Fibroblast of the conjunctiva (primary cell): ENCODE measurements around the gene SPRED2.

Experiments used
- DNase-seq: peaks from one replicate; pipeline ENCODE4 v3.0.0-alpha.2; 2010; ENCODE audit warnings: low read depth

The SPRED2 gene

DNA sequence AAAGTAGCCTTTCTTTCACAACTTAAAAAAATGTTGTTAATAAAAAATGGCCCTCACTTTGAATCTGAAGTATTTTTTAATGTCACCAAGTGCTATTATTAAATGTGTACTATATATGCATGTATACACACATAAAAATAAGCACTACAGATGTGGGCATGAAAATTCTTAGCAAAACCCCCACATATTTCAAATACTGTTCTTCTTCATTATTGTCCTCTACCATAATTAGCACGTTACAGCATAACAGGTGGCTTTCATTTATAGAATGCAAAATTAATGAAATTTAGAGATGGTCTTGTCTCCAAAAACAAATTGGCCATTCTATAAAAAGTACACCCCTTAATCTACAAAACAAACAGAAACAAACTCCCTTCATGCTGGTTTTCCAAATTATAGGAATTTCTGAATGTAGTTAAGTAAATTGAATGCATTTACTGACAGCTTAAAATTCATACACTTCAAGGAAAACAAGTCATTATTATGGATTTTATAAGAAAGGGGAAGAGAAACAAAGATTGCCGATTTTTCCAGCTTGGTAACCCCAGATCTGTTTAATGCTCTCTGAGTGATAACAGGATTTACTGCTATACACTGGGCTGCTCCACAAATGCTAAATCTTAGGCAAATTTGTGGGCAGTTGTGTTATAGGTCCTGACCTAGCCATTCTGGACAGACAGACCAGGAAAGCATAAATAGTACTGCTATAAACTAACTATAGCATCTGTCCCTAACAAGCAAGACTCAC lies 67.2 kb downstream of the SPRED2 start:
- no peak for DNase-seq

DNA sequence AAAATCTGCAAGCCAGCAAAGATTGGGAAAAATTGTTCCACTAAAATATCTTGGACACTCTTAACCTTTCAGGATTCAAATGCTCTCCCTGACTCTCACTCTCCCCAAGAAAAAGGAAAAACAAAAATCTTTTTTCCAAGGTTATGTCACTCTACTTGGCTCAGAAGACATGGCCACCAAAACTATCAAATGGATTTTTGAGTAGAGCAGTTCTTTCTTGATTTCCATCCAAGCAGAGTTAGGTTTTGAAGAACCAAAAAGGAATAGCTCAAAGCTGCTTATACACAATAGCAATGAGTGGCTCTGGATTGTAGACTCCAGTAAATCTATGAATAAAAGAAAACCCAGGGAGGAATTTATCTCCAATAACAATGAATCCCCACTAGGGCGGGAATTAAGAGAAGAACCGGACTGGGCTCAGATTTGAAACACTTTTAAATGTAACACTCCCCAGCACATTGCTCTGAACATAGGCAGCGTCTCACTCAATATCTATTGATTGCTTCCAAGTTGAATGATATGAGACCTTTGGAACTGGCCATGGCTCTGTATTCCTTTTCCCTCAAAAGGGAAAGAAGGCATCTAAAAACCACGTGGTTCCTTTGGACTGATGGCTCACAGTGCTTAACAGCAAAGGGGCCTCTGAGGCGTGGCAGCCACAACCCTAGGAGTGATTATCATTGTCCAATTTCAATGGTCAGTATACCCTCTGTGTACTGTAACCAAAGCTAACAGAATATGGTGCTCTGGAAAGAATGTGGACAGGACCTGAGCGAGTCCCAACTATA lies 68.3 kb downstream of the SPRED2 start:
- DNase-seq: no peak

DNA sequence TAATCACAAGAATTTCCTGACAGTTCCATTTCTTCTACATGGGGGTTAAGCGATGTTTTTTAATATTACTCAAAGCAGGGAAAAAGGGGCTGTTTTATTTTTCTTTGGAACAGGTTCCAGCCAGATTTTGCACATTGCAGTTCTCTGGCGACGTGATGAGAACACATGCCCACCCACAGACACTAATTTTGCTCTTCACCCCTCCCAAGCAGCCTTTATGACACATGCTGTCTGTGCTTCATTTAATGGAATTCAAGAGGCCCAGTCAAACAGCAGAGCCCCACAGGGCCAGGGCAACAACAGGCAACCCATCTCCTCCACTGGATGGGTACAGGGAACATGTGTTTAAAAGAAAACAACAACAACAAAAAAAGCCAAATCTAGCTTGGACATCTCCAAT lies 70.8 kb downstream of the SPRED2 start:
- no peak for DNase-seq

DNA sequence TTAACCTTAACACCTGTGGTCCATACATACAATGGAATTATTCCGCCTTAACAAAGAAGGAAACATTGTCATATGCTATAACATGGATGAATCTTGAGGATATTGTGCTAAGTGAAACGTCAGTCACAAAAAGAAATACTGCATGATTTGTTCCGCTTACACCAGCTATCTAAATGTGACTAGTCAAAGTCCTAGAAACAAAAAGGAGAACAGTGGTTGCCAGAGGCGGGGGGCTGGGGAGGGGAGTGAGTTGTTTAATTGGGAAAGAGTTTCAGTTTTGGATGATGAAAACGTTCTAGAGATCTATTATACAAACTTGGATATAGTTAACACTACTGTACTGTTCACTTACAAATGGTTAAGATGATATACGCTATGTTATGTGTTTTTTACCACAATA lies 72.0 kb downstream of the SPRED2 start:
- DNase-seq: no peak

DNA sequence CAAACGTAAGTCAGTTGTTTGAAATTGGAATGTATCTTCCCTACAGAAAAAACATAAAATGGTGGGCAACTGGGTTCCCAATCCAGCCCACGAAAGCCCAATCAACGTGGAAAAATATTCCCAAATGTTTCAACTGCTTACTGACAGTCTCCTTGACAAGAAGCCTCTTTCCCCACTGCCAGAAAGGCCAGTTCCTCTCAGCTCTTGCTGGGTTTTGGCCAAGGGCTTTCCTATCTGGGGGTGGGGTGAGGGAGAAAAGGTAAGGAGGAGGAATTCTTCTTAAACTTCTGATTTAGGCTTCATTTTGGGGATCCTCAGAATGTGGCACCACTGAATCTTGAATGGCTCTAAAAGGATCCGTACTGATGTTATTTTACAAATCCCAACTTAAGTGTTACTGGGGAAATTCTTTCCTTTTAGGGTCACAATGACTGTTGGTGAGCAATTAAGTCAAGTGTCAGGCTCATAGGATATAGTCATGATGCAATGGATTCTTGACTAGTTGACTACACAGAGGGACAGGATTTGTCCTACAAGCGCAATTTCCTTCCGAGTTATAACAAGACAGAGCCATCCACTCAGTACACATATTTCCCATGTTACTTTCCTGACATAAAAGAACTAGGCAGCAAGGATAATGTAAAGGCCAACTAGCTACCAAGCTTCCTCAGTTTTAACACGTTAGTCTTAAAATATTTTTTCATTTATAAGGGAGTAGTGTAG lies 73.6 kb downstream of the SPRED2 start:
- DNase-seq: no peak

DNA sequence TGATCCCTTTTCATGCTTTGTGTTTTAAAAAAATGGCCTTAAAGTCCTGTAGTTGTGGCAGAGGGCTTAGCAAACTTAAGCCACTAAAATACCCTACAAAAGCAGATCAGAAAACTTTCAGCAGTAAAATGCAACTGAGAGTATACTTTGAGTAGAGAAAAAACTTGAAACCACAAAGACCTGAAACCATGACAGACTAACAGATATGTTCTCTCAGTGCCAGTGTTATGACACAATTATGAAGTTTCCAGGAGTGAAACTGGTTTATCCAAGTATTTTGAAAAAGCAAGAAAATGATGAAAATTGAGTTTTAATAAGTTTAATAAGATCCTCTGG lies 74.5 kb downstream of the SPRED2 start:
- no peak for DNase-seq

DNA sequence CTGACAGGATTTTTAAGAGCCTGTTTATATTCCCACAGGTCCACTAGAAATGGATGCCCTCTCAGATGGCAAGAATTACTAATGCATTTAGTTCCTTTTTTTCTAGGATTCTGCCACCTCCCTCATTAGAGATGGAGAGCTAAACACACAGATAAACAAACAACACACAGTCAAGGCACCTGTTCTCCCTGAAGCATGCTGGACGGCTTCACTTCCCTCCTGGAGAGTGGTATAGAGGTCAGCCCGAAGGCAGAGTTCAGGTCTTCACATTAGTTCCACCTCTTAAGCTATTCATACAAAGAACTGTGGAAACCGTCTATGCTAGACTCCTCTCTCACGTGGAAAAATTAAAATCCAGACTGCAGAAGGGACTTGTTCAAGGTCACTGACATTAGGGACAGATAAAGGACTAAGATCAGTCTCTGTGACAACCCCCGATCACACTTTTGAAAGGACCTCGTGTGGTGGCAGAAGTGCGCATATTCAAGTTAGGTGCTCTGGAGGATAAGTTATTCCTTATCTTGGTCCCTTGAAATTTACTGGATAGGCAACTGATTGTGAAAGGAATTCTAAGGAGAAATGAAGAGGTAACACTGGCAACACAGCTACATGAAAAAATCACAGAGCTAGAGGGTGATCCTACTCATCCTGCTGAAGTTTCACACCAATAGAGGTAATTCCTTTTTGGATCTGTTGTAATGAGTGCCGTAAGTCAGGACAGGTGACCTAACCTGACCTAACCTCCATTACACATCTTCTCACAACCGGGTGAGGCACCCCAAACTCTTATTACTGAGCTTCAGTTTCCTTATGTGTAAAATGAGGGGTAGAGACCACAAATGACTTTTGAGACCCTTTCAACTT lies 75.1 kb downstream of the SPRED2 start:
- DNase-seq: no peak

DNA sequence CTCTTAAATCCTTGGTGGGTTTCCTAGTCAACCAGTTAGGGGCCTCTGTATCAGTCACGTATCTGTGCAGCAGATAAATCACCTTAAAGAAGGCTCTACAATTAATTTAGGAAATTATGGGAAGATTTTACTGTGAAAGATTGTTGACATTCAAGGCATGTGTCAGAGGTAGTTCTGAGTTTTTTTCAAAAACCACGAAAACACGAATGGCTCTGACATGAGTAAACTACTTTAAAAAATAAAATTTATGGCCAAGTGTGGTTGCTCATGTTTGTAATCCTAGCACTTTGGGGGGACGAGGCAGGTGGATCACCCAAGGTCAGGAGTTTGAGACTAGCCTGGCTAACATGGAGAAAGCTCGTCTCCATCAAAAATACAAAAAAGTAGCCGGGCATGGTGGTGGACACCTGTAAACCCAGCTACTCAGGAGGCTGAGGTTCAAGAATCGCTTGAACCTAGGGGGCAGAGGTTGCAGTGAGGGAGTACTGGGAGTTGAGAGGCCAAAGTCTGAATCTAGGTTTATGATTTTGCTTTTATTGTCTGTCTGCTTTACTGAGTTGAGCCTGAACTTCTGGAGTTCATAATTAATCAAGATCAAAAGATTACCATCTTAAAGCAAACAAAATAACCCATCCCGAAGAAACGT lies 77.1 kb downstream of the SPRED2 start:
- DNase-seq: no peak

DNA sequence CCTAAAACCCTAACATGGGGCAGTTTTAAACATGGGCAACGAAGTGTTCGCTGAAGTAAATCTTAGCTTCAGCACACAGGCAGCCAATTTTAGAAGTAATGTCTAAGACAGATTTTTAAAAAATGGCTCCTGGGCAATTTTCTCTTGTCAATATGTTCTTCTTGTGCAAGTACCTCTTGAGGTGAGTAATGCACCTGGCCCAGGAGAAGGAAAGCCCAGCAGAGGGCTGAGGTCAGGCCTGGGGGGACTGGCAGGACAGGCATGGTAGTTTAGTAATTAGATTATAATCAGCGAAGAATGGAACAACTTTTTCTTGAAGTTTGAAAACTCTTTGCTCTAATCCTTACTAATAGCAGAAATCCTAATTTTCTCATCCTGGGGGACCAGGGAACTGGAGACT lies 77.6 kb downstream of the SPRED2 start:
- no peak for DNase-seq

DNA sequence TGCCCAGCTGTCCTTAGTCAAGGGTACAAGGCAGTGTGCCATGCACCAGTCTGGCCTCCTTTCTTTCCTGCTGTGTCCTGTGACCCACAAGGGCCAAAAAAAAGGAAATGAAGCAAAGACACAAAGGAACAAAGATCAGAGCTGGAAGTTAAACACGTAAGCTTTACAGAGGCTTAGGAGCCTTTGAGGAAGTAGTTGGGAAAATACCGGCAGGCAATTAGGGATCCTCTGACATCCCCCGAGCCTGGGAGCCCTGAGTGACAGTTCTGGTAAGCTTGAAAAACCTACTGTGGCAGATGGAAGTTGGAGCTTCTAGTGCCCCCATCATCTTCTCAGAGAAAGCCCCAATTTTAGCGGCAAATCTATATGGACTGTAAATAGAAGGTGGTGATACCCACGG lies 78.5 kb downstream of the SPRED2 start:
- DNase-seq: no peak

DNA sequence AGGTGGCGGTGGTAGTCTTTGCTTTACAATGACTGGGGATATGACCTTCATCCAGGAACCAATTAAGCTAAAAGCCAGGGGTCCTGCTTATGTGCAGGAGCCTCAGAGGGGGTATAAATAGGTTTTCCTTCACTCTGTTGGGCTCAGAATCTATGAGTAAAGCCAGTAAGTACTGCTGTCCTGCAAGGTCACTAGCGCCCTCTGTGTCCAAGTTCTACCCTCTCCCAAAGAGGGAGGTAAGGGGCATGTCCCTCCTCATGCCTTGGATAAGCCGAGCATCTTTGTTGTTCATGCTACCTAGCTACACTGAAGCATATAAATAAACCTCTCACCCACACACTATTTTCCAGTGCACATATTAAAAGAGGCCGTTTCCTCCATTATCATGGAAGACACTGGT lies 79.4 kb downstream of the SPRED2 start:
- no peak for DNase-seq

DNA sequence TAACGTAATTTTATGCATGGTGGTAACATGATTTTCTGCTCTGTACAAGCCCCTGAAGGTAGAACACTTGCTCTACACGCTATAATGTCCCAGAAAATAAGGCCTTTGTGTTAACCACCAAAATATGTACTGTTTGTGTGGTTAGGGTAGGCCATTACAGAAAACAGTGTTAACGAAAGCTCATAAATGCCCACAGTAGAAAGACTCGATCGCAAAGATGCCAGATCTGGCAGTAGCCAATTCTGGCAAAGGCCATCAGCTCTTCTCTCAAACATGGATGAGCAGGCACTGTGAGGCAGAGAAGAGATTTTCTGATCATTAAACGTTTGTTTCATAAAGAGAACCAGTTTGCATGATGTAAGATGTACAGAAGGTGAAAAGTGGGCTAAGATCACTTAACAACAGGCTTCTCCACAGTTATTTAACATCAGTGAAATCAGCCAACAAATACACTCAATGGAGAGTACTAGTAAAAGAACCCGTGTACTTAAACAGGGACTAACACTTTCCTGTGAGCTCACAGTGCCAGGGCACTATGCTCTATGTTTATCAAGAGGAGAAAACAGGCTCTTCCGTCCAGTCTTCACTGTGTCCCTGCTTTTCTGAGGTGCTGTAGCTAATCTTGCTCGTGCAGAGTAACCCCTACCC lies 80.3 kb downstream of the SPRED2 start:
- DNase-seq: no peak

DNA sequence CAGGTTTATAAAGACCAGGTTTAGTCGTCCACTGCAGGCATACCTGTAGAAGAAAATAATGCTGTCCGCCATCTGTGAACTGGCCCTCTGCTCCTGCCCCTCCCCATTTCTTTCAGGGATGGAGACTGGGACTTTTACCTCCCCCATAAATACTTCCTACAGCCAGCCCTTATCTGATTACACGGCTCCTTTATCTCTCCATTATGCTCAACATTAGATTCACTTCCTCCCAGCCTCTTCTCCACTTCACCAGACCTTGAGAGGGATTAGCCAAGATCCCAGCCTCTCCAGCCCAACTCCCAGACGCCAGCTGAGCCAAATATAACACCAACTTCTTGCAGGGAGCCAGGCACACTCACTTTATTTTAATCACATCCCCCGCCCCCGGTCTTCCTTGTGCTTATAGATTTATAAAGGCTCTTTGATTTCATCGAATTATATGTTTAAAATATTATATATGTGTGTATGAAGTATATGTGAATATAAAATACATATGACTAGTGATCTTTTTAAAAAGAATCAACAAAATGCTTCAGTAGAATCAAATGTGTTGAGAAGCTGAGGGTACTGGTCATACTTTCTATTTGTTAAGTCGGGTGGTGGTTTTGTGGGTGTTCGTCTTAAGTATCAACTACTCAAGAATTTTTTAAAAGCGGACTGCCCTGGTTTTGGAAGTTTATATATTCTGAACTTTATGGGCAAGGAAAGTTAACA lies 81.0 kb downstream of the SPRED2 start:
- DNase-seq: no peak

DNA sequence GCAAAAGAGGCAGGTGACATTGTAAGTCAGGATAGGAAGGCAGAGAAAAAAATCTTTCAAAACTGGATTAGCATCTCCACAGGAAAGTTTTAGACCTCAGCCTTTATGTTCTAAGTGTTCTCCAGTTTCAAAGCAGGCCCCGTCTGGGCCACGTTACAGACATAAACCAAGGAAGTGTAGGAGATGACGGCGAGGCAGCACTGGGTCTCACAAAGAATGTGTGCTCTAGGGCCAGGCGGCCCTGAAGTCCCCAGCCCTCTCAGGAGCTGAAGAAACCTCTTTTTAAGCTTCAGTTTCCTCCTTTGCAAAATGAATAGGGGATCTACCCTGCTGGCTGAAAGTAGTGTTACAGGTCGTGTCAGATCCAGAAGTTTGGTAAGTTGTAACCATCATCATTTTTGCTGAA lies 81.7 kb downstream of the SPRED2 start:
- DNase-seq: no peak

DNA sequence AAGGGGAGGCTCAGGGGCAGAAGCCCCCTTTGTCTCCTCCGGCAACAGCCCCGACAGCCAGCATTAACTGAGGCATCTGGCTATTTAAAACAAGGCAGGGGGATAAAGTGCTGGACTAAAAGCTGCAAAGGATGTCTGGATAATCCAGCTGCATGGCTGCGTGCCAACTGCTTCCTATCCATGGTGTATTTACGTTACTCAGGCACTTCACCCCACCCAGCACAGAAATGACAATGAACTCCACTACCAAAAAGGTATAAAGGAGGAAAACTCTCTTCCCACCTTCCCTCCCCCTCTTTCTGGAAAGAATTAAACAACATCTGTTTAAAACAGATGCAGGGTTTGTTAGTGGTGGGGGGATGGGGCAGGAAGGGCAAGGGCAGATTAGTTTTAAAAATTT lies 82.5 kb downstream of the SPRED2 start:
- DNase-seq: peak; percentile 59

DNA sequence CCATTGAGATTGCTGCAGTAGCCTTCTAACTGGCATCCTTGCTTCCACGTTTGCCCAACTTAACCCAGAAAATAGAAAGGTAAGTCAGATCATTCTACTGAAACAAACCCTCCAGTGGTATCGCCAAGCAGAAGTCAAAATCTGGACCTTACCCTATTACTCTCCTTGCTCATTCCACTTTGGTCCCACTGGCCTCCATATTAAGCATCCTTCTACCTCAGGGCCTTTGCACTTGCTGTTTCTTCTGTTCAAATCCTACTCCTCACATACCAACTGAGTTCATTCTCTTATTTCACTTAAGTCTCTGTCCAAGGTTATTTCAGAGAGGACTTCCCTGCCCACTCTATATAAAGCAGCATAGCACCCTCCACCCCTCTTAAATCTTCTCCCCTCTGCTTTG lies 84.5 kb downstream of the SPRED2 start:
- no peak for DNase-seq

DNA sequence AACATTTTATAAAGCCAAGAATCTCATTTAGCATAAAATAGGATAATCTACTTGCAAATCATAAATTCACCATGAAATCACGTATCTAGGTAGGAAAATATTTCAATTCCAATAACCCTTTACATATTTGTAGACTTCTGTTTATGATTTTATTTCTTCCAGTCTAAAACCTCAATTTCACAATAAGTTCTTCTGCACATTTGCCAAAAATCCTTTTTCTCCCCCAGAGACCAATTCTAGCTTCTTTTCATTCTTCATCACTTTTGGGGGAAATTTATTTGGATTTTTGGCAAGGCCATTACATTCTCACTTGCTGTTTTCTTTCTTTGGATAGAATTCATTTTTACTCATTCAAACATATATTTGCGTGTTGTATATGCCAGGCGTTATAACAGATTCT lies 86.8 kb downstream of the SPRED2 start:
- DNase-seq: peak; percentile 28

DNA sequence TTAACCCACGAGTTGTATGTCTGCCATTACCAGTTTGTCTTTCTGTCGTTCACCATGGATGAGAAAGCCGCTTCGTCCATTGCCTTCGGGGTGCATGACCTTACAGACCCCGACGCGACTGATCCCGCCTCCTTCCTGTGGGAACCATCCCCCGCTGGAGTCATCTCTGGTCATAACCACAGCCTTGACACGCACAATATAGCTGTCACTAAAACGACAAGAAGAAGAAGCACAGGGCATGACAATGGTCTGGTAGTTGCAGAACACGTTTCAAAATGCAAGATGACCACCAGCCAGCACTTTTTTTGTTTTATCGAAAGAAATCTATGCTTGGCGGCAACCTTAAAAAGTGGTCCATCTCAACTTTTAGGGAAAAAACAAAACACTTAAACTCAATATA lies 87.7 kb downstream of the SPRED2 start:
- DNase-seq: no peak

DNA sequence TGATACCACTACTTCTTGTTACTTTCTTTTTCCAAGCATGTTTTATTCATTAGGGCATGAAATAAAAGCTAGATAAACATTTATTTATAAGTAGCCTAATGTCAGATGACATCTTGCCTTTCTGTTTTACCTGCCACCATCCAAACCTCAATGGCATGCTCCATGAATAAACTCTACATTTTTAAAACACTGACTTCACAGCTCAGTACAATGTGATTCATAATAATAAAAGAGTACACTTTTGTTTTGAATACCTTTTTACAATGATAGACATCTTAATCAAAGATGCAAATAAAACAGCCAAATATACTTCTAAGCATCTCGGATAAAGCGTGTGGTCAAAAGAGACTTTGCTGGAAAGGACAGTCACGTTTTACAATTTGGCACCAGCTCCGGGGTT lies 88.2 kb downstream of the SPRED2 start:
- DNase-seq: no peak

DNA sequence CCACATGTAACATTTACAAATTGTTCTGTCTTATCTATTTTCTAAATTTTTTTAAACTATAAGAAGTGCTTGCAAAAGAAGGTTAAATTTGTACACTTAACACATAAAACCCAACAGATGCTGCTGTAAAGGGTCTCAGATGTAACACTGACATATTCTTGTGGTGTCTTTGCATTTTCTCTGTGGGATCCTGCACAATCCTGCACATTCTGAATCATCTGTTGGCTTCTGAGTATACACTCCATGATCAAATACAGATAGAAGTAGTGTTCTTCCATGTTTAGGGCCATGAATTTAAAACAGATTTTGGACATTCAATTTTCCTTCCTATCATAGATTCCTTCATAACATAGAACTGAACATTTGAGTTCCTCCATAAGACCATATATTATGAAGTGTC lies 89.0 kb downstream of the SPRED2 start:
- DNase-seq: no peak
